ENCODE measurements around the gene GARNL3.

GRCh38 chr9:127368852-127369402, 104.4 kb downstream of the GARNL3 start:
- no peak for TF ChIP-seq CTCF (IDR thresholded peaks at IDR 0.05; ENCODE audit: poor library complexity, severe bottlenecking)
- TF ChIP-seq SMC3 (conservative IDR thresholded peaks at IDR 0.05; ENCODE audit: poor library complexity) = no peak
- TF ChIP-seq, protein P1, sequence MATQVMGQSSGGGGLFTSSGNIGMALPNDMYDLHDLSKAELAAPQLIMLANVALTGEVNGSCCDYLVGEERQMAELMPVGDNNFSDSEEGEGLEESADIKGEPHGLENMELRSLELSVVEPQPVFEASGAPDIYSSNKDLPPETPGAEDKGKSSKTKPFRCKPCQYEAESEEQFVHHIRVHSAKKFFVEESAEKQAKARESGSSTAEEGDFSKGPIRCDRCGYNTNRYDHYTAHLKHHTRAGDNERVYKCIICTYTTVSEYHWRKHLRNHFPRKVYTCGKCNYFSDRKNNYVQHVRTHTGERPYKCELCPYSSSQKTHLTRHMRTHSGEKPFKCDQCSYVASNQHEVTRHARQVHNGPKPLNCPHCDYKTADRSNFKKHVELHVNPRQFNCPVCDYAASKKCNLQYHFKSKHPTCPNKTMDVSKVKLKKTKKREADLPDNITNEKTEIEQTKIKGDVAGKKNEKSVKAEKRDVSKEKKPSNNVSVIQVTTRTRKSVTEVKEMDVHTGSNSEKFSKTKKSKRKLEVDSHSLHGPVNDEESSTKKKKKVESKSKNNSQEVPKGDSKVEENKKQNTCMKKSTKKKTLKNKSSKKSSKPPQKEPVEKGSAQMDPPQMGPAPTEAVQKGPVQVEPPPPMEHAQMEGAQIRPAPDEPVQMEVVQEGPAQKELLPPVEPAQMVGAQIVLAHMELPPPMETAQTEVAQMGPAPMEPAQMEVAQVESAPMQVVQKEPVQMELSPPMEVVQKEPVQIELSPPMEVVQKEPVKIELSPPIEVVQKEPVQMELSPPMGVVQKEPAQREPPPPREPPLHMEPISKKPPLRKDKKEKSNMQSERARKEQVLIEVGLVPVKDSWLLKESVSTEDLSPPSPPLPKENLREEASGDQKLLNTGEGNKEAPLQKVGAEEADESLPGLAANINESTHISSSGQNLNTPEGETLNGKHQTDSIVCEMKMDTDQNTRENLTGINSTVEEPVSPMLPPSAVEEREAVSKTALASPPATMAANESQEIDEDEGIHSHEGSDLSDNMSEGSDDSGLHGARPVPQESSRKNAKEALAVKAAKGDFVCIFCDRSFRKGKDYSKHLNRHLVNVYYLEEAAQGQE (IDR thresholded peaks at IDR 0.05; ENCODE audit: borderline replicate concordance) = no peak
- TF ChIP-seq RAD21 (conservative IDR thresholded peaks at IDR 0.05) = no peak

All from neural cell (in vitro differentiated cells).